ENCODE results near the gene AIF1.
"Not testable (repeated sequence)": the region's sequence is repeated elsewhere in the genome, so short reads cannot be mapped to it uniquely, and the experiment has no call there.

Gene AIF1

DNA sequence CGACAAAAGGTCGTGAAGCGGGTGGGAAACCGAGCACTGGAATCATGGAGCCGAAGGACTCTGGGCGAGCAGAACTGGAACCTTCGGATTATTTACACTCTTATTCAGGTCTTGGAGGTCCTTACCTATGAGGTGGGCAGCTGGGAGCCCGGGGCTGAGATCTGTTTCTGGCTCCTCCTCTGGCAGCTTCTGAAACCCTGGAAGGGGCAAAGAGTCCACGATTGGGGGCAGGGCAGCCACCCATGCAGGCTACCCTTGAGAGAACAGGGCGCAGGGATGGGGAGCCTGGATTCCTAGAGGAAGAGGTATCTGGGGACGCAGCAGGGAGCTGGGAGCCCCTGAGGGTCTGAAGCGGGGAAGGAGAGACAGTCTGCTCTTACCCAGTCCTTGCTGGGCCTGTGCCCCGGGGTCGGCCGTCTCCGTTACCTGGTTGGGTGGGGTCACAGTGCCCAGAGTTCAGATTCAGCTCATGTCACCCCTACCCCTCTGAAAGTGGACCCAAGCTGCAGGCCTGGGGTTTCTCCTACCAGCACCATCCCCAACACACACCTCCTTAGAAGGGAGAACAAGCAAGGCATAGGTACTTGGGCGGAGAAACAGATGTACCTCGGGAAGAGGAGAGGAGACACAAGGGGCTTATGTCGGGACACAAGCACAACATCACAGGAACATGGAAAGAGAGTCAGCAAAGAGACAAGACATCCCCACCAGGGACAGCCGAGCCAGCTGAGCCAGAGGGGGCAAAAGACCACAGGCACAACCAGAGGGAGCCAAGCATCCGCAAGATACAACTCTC lies 33.4 kb upstream of the AIF1 start:
- no peak for DNase-seq

DNA sequence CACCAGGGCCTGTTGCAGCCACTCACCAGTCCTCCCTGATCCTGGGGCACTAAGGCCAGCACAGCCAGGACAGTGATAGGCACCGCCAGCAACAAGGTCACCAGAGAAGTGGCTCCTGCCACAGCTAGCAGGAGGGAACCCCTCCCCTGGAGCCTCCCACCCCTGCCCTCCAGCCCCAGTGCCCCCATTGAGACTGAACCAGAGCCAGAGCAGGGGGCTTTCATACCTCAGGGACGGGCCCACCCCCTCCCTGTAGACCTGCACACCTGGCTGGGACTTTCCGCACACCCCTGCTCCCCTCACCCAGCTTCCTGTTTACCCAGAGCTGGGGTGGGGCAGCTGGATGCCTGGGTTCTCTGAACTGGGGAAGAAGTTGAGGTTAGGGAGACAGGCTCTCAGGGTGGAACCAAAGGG lies 32.8 kb upstream of the AIF1 start, which contains the start of gene LTB:
TSS of gene LTB (minus strand) at position 195 of the 414 bp plus-strand sequence. CDS start at position 188, 7 bp downstream.
- no peak for DNase-seq

DNA sequence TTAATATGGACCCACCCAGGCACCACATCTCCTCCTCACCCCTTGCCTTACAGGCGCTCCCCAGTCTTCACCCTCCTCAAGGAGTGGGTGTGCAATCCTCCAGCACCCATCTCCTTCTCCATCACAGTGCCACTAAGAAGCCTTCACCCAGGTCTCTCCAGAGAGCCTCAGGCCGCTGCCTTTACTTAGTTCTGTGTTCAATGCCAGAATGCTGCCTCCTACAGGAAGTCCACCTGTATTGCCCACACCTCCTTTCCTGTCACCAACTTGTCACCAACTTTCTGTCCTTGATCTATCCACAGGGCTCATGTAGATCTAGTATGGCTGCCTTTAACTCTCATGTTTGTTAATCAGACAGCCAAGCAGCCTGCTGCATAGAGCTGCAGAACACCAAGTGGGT lies 29.5 kb upstream of the AIF1 start:
- DNase-seq, result no peak

DNA sequence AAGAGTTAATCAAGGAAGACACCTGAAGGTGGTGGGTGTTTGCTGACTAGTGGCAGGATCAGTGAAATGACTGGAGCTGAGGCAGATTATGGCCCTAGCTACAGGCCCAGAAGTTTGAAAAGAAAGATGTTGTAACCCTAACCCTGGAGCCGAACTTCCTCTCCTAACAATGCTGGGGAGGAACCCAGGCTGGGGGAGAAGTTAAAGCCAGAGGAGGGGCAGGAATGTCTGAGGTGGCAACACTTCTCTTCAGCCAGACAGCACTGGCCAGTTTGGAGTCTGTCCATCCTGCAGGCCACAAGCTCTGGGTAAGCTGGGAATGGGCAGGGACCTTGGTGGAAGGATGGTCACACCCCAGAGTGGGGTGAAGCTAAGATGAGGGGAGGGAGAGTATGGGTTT lies 29.0 kb upstream of the AIF1 start, which contains the start of gene LST1:
TSS of gene LST1 (plus strand) at position 270 of the 400 bp plus-strand sequence. CDS start 1,023 bp downstream, outside the sequence.
- no peak for DNase-seq

DNA sequence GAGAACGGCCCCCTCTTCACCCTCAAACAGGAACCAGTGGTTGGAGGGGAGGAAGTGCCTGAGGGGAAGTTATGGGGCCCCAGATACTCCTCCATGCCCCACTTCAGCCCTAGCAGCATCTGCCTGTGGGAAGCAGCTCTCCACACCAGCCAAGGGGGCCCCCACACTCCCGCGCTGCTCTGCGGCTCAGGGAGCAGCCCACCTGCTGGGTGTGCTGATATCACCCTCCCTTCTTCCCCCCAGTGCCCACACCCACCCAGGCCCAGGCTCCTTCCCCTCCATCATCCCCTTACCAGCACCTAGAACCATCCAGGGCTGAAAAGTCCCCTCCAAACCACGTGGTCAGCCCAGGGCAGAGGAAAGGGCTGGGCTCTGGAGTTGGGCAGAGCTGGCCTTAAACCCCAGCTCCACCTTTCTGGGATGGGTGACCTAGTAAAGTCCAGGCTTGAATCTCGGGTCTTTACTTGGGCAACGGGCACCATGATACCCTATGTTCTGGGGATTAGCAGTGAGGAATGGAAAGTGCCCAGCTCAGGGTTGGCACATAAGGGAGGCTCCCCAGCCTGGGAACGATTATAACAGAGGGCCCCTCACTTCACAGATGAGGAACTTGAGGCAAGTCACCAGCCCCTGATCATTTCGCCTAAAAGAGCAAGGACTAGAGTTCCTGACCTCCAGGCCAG lies 28.3 kb upstream of the AIF1 start:
- DNase-seq, result no peak

DNA sequence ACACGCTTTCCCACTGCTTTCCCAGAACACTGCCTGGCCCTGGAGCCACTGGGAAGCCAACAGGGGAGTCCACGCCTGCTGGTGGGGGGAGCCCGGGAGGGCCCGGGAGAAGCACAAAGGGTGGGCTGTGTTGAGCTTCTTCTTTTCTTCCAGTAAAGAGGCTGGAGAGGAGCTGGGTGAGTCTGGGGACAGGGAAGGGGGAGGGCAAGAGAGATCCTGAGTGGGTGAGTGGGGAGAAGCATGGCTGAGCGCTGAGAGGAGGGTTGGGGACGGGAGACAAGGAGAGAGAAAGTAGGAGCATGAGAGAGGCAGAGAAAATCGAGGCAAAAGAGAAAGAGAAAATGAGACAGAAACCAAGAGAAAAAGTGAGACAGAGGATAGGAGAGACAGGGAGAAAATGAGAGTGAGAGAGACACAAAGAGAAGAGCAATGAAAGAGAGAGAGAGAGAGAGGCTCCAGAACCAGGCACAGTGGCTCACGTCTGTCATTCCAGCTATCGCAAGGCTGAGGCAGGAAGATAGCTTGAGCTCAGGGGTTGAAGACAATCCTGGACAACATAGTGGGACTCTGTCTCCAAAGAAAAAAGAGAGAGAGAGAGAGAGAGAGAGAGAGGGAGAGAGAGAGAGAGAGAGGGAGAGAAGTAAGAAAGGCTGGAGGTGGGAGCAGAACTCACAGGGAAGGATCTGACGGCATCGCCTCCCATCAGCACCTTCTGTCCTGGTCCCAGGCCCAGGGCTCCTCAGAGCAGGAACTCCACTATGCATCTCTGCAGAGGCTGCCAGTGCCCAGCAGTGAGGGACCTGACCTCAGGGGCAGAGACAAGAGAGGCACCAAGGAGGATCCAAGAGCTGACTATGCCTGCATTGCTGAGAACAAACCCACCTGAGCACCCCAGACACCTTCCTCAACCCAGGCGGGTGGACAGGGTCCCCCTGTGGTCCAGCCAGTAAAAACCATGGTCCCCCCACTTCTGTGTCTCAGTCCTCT lies 26.9 kb upstream of the AIF1 start:
- no peak for DNase-seq

DNA sequence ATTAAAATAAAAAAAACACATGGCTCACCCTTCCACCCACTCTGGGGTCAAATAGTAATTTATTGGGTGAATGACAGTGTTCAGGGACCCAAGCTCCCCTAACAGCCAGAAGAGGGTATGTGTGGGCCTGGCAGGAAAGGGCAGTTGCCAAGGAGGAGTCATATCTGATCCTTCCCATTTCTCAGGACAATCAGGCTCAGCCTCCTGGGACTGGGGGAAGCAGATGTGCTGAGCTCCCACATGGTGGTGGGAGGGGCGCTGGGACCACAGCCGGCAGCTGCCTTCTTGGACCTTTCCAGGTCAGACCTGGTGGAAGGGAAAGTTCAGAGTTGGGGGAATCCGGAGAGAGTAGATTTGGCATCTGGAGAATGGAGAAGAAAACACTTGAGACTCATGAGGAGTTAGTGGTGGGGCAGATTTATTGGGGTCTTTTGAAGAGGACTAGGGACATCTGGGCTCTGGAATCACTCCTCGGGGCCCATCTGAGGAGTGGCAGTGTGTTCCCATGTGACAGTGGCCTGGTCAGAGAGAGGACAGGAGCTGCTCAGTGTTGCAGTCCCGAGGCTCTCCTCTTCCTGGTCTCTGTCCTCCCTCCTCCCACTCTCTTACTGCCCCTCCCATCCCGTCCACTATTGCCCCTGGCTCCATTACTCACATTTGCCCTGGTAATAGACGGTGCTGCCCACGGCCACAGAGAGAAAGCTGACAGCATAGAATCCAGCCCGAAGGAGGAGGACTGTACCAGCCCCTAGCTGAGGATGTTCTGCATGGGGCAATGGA lies 26.0 kb upstream of the AIF1 start:
- DNase-seq, result no peak

DNA sequence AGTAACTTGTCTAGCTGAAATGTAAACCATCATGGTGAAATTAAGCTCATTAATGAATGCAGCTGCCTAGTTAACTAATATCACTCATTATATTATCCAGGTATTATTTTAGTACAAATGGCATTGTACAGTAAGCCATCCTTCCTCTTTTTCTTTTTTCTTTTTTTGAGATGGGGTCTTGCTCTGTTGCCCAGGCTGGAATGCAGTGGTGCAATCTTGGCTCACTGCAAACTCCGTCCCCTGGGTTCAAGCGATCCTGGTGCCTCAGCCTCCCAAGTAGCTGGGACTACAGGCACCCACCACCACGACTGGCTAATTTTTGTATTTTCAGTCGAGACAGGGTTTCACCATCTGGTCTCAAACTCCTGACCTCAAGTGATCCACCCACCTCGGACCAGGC lies 24.3 kb upstream of the AIF1 start:
- not testable (repeated sequence) for DNase-seq

DNA sequence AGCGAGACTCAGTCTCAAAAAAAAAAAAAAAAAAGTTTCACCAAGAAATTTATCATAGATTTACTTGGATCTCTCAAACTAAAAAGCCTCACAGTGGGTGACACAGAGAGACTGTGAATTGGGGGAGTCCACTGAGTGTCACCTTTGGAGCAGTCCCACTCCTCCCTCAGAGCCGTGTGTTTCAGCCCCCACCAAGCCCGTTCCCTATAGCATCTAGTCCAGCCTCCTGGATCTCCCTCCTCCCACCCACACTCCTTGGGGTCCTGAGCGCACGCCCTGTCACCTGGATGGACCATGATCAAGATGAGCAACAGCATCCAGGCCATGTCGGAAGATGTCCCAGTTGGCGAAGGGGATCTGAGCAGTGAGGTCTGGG lies 22.6 kb upstream of the AIF1 start:
- DNase-seq, result no peak

DNA sequence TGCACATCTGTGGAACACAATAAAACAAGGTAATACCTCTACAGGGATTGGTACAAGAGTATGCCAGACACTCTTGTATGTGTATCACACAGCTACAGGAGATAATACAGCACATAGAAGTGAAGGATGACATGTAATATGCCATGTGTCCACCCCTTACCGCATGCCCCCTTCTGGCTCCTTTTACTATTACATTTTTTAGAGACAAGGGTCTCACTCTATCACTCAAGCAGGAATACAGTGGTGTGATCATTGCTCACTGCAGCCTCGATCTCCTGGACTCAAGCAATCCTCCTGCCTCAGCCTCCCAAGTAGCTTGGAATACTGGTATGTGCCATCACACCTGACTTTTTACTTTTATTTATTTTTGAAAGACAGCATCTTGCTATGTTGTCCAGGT lies 18.0 kb upstream of the AIF1 start:
- DNase-seq, result no peak

DNA sequence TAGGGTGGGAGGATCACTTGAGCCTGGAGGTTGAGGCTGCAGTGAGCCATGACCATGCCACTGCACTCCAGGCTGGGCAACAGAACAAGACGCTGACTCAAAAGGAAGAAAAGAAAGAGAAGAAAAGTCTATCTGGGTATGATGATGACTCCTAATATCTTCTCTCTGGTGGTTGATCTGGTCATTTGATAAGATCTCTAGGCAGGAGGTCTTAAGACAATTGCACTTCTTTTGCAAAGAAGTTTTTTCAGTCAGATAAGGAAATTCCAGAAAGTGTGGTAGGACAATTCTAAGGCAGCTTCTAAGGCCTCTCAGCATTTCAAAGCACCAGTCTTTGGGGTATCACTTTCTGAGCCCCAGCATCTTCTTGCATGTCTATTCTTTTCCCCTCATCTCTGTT lies 7.7 kb upstream of the AIF1 start:
- no peak for DNase-seq

DNA sequence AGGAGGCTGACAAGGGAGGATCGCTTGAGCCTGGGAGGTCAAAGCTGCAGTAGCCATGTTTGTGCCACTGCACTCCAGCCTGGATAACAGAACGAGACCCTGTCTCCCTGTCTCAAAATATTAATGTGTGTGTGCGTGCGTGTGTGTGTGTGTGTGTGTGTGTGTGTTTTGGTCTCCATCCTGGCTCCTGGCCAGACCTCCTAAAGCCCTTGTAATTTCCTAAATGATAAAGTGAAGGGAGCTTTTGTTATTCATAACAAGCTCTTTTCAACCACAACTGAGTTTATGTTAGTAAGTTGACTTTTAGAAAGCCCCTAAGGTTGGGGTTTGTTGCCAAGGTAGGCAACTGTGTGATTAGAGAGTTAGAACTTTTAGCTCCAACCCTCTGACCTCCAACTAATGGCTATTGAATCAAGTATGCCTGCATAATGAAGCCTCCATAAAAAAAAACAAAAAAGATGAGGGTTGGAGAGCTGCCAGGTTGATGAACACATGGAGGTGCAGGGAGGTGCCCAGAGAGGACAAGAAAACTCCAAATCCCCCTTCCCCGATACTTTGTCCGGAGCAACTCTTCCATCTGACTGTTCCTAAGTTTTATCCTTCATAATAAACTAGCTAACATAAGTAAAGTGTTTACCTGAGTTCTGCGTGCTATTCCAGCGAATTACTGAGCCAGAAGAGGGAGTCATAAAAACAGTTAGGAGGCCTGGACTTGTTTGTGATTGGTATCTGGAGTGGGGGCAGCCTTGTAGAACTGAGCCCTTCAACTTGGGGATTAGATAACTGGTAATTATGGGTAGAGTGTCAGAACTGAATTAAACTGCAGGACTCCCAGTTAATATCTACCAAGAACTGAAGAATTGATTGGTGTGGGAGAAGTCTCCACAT lies 5.3 kb upstream of the AIF1 start:
- no peak for DNase-seq

DNA sequence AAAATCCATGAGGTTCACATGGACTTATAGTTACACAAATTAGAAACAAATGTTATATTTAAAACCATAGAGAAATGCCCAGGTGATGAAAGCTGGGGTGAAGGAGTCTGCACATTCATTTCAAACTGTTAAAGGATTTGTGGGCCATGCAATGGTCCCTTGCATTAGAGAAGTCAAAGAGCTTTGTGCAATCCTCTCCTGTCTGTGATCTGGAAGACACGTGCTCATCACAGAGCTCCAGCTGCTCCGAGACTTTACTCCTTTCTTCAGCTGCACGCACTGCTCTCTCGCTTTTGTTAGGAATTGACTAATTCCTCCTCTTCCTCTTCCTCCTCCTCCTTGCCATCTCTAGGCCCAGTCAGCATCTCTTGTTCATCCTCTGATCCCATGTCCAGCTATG lies 4.1 kb upstream of the AIF1 start:
- DNase-seq, result no peak

DNA sequence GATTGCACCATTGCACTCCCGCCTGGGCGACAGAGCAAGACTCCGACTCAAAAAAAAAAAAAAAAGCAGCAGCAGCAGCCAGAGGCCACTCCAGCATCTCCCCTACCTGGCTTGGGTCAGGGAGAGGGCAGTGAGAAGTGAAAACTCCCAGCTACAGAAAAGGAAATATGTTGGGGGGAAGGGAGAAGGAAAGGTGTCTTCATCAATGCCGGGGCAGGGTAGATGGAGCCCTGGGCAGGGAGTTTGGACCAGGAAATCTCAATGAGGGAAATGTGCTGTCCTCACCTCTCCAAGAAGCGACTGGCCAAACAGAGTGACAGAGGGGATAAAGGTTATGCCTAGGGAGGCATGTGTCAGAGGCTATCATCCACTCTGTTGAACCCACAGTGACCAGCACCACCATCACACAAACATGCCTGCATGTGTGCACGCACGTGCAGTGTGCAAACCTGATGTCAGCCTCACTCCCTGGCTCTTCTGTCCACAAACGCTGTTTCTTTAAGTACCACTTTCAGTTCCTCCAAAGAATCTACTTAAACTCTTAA lies 887 bp upstream of the AIF1 start:
- no peak for DNase-seq

DNA sequence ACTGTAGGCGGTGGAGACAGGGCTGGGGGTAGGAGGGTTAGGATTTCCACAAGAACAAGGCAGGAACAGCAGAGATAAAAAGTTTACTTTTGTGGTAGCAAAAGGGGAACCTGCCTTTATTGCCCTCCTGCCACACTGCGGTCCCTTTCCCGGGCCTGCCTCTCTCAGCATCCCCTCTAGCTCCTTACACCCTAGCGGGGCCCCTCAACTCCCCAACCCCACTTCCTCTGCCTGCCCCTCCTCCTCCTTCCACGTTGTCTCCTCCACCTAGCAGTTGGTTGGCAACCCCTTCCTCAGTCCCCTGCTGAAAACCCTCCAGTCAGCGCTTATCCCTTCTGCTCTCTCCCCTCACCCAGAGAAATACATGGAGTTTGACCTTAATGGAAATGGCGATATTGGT lies 714 bp downstream of the AIF1 start:
- no peak for DNase-seq

DNA sequence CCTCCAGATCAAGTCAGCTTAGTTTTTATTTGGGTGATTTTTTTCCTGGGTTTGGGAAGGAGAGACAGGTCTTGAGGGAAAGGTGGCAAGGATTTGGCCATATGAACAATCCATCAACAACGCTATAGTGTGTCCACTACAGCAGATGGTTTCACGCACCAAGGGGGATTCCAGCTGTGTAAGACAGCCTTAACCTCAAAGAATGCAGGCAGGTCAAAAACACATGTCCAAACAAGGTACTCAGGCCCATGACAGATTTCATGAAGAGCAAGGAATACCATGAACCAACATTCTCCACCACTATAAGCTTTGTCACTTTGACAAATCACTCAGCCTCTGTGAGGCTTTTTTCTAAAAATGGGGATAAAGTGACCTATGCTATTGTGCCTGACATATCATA lies 2.0 kb downstream of the AIF1 start:
- DNase-seq, result no peak

DNA sequence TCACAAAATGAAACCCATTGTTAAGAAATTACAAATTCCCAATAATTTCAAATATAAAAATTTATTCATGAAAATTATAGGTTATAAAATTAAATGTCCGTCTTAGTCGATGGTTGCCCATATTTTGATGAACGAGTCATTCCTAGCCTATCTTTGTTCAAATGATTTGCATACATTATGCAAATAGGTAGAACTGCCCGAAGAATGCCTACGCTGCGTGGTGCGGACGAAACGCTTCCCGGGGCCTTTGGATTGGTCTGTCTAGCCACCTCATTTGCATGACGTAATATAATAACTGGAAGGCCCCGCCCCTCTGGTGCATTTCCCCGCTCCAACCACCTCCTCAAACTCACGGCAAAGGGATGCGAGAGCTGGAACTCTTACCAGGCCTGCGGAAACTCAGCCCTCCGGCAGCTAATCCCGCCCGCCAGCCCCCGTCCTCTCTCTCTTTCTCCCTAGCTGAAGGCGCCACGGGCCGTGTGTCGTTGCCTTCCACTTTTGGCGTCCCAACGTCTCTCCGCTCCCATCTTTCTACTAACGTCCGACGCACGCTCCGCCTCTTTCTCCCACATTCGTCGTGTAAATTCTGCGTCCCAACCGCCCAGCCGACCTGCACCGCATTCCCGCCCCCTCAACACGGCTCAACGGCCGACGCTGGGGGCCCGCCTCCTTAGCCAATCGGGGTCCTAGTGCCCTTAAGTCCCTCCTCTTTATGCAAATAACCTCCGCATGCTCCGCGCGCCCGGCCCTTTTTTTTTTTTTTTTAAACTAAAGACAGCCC lies 5.0 kb downstream of the AIF1 start:
- DNase-seq, result peak; percentile 98

DNA sequence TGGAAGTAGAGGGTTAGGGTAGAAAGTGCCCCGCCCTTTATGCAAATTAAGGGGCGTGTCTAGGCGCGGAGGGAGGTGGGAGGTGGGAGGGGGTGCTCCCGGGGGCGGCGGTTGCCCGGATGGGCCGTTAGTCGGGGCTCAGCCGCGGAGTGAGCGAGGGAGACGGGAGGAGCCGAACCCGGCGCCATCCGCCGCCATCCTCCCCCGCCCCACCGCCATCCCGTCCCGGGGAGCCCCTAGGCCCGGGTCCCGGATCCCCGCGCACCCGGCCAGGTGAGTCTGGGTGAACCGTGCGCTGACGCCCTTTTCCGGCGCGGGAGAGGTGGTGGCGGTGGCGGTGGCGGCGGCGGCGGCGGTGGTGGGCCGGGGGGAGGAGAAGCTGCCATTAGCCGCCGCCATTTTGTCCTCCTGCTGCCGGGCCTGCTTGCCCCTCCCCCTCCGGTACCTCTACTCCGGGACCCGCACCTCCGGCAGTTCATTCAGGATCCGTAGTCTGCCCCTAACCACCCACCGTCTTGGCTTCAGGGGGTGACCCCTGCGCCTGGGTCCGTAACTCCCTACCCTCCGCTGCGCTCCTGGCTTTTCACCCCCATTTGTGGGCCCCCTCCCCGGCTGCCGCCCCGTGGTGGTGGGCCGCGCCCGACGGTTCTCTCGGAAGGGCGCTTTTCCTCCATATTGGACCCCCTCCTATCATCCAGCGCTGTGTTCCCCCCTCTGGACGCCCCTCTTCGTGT lies 5.7 kb downstream of the AIF1 start, which contains the start of gene PRRC2A:
TSS of gene PRRC2A (plus strand) at position 130 of the 734 bp plus-strand sequence. CDS start 2,075 bp downstream, outside the sequence.
- DNase-seq, result peak; percentile 98

DNA sequence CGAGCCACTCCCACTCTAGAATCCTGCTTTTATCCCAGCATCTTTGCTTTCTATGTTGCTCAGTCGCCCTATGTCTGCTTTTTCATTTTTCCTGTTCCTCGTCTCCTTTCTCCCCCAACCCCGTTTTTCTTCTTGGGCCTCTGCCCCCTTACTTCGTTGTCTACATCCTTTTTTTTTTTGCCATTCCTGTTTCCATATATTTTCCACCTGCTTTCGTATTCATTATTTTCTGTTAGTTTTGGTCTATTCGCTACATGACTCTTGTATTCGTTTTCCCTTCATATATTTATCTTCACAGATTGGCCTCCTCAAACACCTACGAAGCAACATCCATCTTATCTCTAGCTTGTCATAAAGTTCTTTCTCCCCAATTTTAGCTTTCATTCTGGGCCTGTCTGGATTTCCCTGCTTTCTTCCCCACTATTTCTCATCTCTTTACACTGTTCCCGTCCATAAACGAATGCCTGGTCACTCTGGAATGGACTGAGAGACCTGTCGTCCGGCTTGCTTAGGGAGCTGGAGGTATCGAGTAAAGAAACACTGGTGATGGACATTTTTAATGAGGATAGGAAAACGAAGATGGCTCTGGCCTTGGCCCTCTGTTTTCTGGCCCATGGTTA lies 6.4 kb downstream of the AIF1 start:
- no peak for DNase-seq
